Measurements from ENCODE around the gene STAT4.
A peak's percentile ranks its signal among the peaks of the same experiment; 100 is the strongest.

Gene STAT4

GRCh38 chr2:191008286-191008685, 142.5 kb downstream of the STAT4 start:
- TF ChIP-seq POLR2A (IDR thresholded peaks at IDR 0.05; ENCODE audit: low read depth, low read length): peak; percentile 27; the same call in 1 of the 2 replicates
- 0 out of 2 replicates have a peak, but pooled peaks have one; percentile 53 for TF ChIP-seq POLR2AphosphoS5 (IDR thresholded peaks at IDR 0.05; ENCODE audit: low read depth, low read length)
- no peak for TF ChIP-seq TAF1 (IDR thresholded peaks at IDR 0.05; ENCODE audit: borderline replicate concordance, low read depth, low read length)
- DNase-seq (ENCODE audit: insufficient read length) (no peak), FAIRE-seq (no peak)

DNA sequence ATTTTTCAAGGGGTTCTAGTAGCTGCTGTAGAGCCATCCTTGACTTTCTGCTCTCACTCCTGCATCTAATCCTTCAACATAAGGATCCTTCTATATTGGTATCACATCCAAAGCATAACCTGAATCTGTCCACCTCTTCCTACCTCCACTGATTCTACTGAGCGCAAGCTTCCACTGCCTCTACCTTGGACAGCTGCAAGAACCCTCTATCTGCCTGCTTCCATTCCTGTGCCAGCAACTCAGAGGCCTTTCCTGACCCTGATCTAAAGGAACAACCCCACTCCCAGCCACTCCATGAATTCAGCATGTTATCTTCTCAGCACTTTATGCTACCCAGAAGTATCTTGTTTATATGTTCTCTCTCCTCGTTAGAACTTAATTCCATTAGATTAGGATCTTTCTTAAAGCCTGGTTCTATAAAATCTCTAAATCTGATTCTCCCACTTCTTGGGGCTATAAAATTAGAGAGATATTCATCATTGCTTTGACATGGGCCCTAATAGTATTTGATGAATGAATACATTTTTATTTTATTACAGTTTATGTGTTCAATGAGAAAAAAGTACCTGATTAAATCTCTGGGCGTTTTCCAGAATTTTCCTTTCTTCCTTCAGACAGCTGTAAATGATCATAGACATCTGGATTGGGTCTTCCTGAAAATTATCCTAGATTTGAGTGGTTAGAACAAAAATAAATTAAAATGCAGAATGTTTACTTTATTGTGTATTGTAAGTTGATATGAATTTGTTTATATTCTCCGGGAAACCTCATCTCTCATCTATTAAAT, 143.6 kb downstream of the STAT4 start:
- no peak for DNase-seq (ENCODE audit: insufficient read length)
- TF ChIP-seq TAF1 (IDR thresholded peaks at IDR 0.05; ENCODE audit: borderline replicate concordance, low read depth, low read length) (no peak), POLR2A (IDR thresholded peaks at IDR 0.05; ENCODE audit: low read depth, low read length) (no peak), POLR2AphosphoS5 (IDR thresholded peaks at IDR 0.05; ENCODE audit: low read depth, low read length) (no peak)
- FAIRE-seq: no peak

GRCh38 chr2:191006297-191006696, 144.5 kb downstream of the STAT4 start:
- FAIRE-seq: no peak
- TF ChIP-seq POLR2AphosphoS5 (IDR thresholded peaks at IDR 0.05; ENCODE audit: low read depth, low read length): peak; percentile 78; the same call in 1 of the 2 replicates
- no peak for TF ChIP-seq TAF1 (IDR thresholded peaks at IDR 0.05; ENCODE audit: borderline replicate concordance, low read depth, low read length)
- TF ChIP-seq POLR2A (IDR thresholded peaks at IDR 0.05; ENCODE audit: low read depth, low read length): peak; percentile 56; the same call in 1 of the 2 replicates

DNA sequence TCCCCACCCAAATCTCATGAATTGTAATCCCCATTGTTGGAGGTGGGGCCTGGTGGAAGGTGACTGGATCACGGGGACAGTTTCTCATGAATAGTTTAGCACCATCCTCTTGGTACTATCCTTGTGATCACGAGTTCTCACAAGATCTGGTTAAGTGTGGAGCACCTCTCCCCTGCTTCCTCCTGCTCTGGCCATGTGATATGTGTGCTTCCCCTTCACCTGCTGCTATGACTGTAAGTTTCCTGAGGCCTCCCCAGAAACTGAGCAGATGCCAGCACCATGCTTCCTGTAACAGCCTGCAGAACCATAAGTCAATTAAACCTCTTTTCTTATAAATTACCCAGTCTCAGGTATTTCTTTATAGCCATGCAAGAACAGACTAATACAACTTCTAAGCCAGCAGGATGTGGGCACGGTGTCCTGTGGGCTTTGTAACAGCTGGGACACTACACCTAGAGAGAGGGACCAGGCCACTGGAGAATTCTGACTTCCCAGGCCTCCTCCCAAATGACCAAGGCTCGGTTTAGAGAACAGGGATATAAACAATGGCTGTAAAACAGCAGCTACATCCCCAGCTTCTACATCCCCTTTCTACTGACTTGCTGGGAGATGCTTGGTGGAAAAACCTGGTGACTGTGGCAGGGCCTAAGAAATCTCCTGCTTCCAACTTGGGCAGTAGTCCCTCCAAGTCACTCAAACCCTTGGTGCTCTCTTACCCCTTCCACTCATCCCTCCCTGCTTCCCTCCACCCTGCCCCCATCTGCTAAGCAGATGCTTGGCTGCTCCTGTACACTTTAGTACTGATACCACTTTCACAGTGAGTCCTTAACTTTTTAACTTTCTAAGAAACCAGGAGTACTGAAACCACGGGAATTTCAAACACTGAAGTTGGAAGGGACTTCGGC, 147.1 kb downstream of the STAT4 start:
- no peak for DNase-seq (ENCODE audit: insufficient read length)
- peak; percentile 70 for FAIRE-seq
- peak; percentile 76; the same call in 1 of the 2 replicates for TF ChIP-seq POLR2AphosphoS5 (IDR thresholded peaks at IDR 0.05; ENCODE audit: low read depth, low read length)
- TF ChIP-seq TAF1 (IDR thresholded peaks at IDR 0.05; ENCODE audit: borderline replicate concordance, low read depth, low read length): no peak
- peak; percentile 65 for TF ChIP-seq POLR2A (IDR thresholded peaks at IDR 0.05; ENCODE audit: low read depth, low read length)

More at GRCh38 chr2:191006297-191006696, 144.5 kb downstream of the STAT4 start:
- DNase-seq (ENCODE audit: insufficient read length): no peak

GRCh38 chr2:191001624-191002023, 149.2 kb downstream of the STAT4 start:
- DNase-seq (ENCODE audit: insufficient read length) (no peak), FAIRE-seq (no peak)

GRCh38 chr2:191001032-191001431, 149.8 kb downstream of the STAT4 start:
- TF ChIP-seq POLR2A (IDR thresholded peaks at IDR 0.05; ENCODE audit: low read depth, low read length) (0 out of 2 replicates have a peak, but pooled peaks have one; percentile 29), TAF1 (IDR thresholded peaks at IDR 0.05; ENCODE audit: borderline replicate concordance, low read depth, low read length) (no peak), POLR2AphosphoS5 (IDR thresholded peaks at IDR 0.05; ENCODE audit: low read depth, low read length) (no peak; the same call in 1 of the 2 replicates)
- no peak for DNase-seq (ENCODE audit: insufficient read length)
- no peak for FAIRE-seq

More at GRCh38 chr2:191001624-191002023, 149.2 kb downstream of the STAT4 start:
- 0 out of 2 replicates have a peak, but pooled peaks have one; percentile 49 for TF ChIP-seq POLR2A (IDR thresholded peaks at IDR 0.05; ENCODE audit: low read depth, low read length)
- peak; percentile 15; the same call in 1 of the 2 replicates for TF ChIP-seq POLR2AphosphoS5 (IDR thresholded peaks at IDR 0.05; ENCODE audit: low read depth, low read length)
- TF ChIP-seq TAF1 (IDR thresholded peaks at IDR 0.05; ENCODE audit: borderline replicate concordance, low read depth, low read length): no peak

DNA sequence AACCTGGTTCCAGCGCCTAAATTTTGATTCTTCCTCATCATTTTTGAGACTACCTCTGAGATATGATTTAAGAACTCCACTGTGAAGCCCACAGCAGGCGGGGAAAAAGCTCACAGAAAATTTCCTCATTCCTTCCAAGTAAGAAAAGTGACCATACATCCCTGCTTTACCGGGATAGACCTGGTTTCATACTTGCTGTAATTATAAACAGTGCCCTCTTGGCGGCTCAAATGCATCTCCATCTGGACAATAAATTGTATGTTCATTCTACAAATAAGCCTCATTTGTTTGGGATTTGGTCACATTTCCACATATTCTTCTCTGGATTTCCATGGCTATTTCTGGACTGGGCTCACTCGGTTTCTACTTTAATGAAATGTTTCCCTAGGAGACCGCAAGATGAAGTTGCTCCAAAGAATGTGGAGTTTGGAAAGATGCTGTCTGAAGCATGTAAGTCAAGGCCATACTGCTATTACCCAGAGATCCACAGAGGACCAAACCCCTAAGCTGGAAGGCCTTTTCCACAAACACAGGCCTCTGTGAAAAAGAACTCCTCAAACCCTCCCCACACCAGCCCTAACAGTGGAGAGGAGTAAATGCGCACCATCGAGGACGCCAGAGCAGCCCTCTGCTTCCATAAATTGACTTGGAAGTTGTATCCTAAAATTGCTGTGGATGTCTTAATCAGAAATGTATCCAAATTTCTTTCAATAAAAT, 150.7 kb downstream of the STAT4 start:
- FAIRE-seq: no peak
- TF ChIP-seq POLR2A (IDR thresholded peaks at IDR 0.05; ENCODE audit: low read depth, low read length) (peak; percentile 56; the same call in 1 of the 2 replicates), POLR2AphosphoS5 (IDR thresholded peaks at IDR 0.05; ENCODE audit: low read depth, low read length) (no peak; the same call in 1 of the 2 replicates), TAF1 (IDR thresholded peaks at IDR 0.05; ENCODE audit: borderline replicate concordance, low read depth, low read length) (no peak)
- DNase-seq (ENCODE audit: insufficient read length): no peak

GRCh38 chr2:190999058-190999457, 151.7 kb downstream of the STAT4 start:
- DNase-seq (ENCODE audit: insufficient read length): no peak
- TF ChIP-seq POLR2AphosphoS5 (IDR thresholded peaks at IDR 0.05; ENCODE audit: low read depth, low read length) (peak; percentile 57; the same call in 1 of the 2 replicates), POLR2A (IDR thresholded peaks at IDR 0.05; ENCODE audit: low read depth, low read length) (peak; percentile 15; the same call in 1 of the 2 replicates), TAF1 (IDR thresholded peaks at IDR 0.05; ENCODE audit: borderline replicate concordance, low read depth, low read length) (no peak)
- no peak for FAIRE-seq

GRCh38 chr2:190997526-190998113, 153.2 kb downstream of the STAT4 start:
- no peak for DNase-seq (ENCODE audit: insufficient read length)
- TF ChIP-seq POLR2A (IDR thresholded peaks at IDR 0.05; ENCODE audit: low read depth, low read length) (no peak), TAF1 (IDR thresholded peaks at IDR 0.05; ENCODE audit: borderline replicate concordance, low read depth, low read length) (no peak), POLR2AphosphoS5 (IDR thresholded peaks at IDR 0.05; ENCODE audit: low read depth, low read length) (no peak; the same call in 1 of the 2 replicates)
- FAIRE-seq: no peak

- DNase-seq (ENCODE audit: insufficient read length) (no peak), FAIRE-seq (no peak)
- TF ChIP-seq POLR2AphosphoS5 (IDR thresholded peaks at IDR 0.05; ENCODE audit: low read depth, low read length): peak; percentile 73; the same call in 1 of the 2 replicates
- TF ChIP-seq TAF1 (IDR thresholded peaks at IDR 0.05; ENCODE audit: borderline replicate concordance, low read depth, low read length): no peak
- TF ChIP-seq POLR2A (IDR thresholded peaks at IDR 0.05; ENCODE audit: low read depth, low read length): peak; percentile 68
These were observed 153.8 kb downstream of the STAT4 start for GRCh38 chr2:190996947-190997346.
